Ishikawa (cell line): Measurements from ENCODE around the gene AGBL5.

Source experiments
- CEBPB ChIP-seq: IDR thresholded peaks from 2 replicates; pipeline ENCODE4 v1.6.1; 2012
- CREB1 ChIP-seq: IDR thresholded peaks from 2 replicates; pipeline ENCODE4 v1.6.1; 2012; ENCODE audit warnings: low read depth
- EGR1 ChIP-seq: IDR thresholded peaks from 2 replicates; pipeline ENCODE4 v1.6.1; 2012
- EP300 ChIP-seq: IDR thresholded peaks from 2 replicates; pipeline ENCODE4 v1.6.1; 2012; ENCODE audit warnings: borderline replicate concordance
- FOXM1 ChIP-seq: IDR thresholded peaks from 2 replicates; pipeline ENCODE4 v1.6.1; 2012; ENCODE audit warnings: low read depth, borderline replicate concordance
- MAX ChIP-seq: IDR thresholded peaks from 2 replicates; pipeline ENCODE4 v1.6.1; 2012
- RAD21 ChIP-seq: IDR thresholded peaks from 2 replicates; pipeline ENCODE4 v1.6.1; 2012; ENCODE audit warnings: low read depth
- REST ChIP-seq: IDR thresholded peaks from 2 replicates; pipeline ENCODE4 v1.6.1; 2012; ENCODE audit warnings: low read depth, mild to moderate bottlenecking
- TAF1 ChIP-seq: IDR thresholded peaks from 2 replicates; pipeline ENCODE4 v1.6.1; 2012; ENCODE audit warnings: low read depth, mild to moderate bottlenecking
- TCF12 ChIP-seq: IDR thresholded peaks from 2 replicates; pipeline ENCODE4 v1.6.1; 2012; ENCODE audit warnings: low read depth
- TEAD4 ChIP-seq: IDR thresholded peaks from 2 replicates; pipeline ENCODE4 v1.6.1; 2012
- USF1 ChIP-seq: IDR thresholded peaks from 2 replicates; pipeline ENCODE4 v1.6.1; 2012
- YY1 ChIP-seq: IDR thresholded peaks from 2 replicates; pipeline ENCODE4 v1.6.1; 2012; ENCODE audit warnings: low read depth
- ZBTB7A ChIP-seq: IDR thresholded peaks from 2 replicates; pipeline ENCODE4 v1.6.1; 2012; ENCODE audit warnings: low read depth

GRCh38 chr2:27024188-27024587 is 27.3 kb upstream of the AGBL5 start:
- TF ChIP-seq MAX = no peak
- no peak for TF ChIP-seq EGR1
- no peak for TF ChIP-seq USF1
- no peak for TF ChIP-seq TEAD4
- no peak for TF ChIP-seq TAF1
- no peak for TF ChIP-seq REST
- TF ChIP-seq ZBTB7A = no peak
- TF ChIP-seq TCF12 = no peak
- TF ChIP-seq CEBPB = no peak
- TF ChIP-seq EP300 = no peak
- TF ChIP-seq CREB1 = no peak
- no peak for TF ChIP-seq FOXM1
- TF ChIP-seq RAD21 = no peak
- no peak for TF ChIP-seq YY1
